H1 (cell line): ENCODE data around the gene TMEM174. TPM values are rescaled to one million over a fixed set of nuclear protein-coding genes. Genes with fewer than 3 reads are reported as not detected.

ENCODE experiments used
- CTCF ChIA-PET: fragments of 300-600 bp; sonication (Branson Sonifier 250); formaldehyde crosslinking; loops from one replicate; lab custom pipeline; 2021; ENCODE audit not compliant: partially characterized antibody; lab: Charles Lee
- POLR2A ChIA-PET: fragments of 300-600 bp; sonication (Branson Sonifier 250); formaldehyde crosslinking; loops from one replicate; lab custom pipeline; 2021; ENCODE audit warnings: inconsistent platforms; ENCODE audit not compliant: partially characterized antibody; lab: Charles Lee
- DNase-seq, 2 experiments: peaks; one replicate each; pipeline versions ENCODE4 v3.0.0 to v3.0.0-alpha.2; 2010 to 2022; ENCODE audit warnings: low spot score in 2 of 2, low read depth in 1 of 2, mixed read lengths in 1 of 2
- FAIRE-seq: peaks from 2 replicates; lab custom pipeline; 2011; peaks lifted over from hg19 to GRCh38; lab: Jason Lieb, UNC
- H2AFZ ChIP-seq: 2 replicates; pipeline ENCODE4 v1.8.1; 2012; ENCODE audit warnings: low read length, inconsistent platforms
- H2AK5ac ChIP-seq: 2 replicates; pipeline ENCODE4 v1.6.1; 2013; ENCODE audit warnings: low read depth, low read length
- H2BK120ac ChIP-seq: replicated peaks from 2 replicates; pipeline ENCODE3; 2013; ENCODE audit warnings: low read depth, low read length, inconsistent platforms
- H2BK12ac ChIP-seq: 2 replicates; pipeline ENCODE4 v1.6.1; 2013; ENCODE audit warnings: low read depth, low read length
- H2BK15ac ChIP-seq: 2 replicates; pipeline ENCODE4 v1.6.1; 2013; ENCODE audit warnings: low read length
- H2BK20ac ChIP-seq: 2 replicates; pipeline ENCODE4 v1.6.1; 2013; ENCODE audit warnings: low read length
- H2BK5ac ChIP-seq: 2 replicates; pipeline ENCODE4 v1.6.1; 2013; ENCODE audit warnings: low read depth, low read length
- H3K14ac ChIP-seq: 2 replicates; pipeline ENCODE4 v1.6.1; 2013; ENCODE audit warnings: inconsistent platforms; ENCODE audit not compliant: insufficient read length
- H3K18ac ChIP-seq: 2 replicates; pipeline ENCODE4 v1.6.1; 2013; ENCODE audit warnings: low read length; ENCODE audit errors: extremely low read depth
- H3K23ac ChIP-seq: 2 replicates; pipeline ENCODE4 v1.6.1; 2013; ENCODE audit warnings: inconsistent platforms; ENCODE audit not compliant: insufficient read length
- H3K23me2 ChIP-seq: 2 replicates; pipeline ENCODE4 v1.6.1; 2013; ENCODE audit warnings: low read depth, low read length
- H3K27ac ChIP-seq: 2 replicates; pipeline ENCODE4 v1.6.1; 2011; ENCODE audit warnings: low read depth, low read length, inconsistent platforms
- H3K27me3 ChIP-seq, 4 experiments: replicated peaks in 1 of 4; 1 replicate in 1 of 4; 2 replicates in 3 of 4; pipeline versions ENCODE4 v1.6.1 to v1.8.1; 2011 to 2013; ENCODE audit warnings: low read length in 3 of 4, mild to moderate bottlenecking in 3 of 4, inconsistent platforms in 2 of 4, mixed read lengths in 2 of 4, moderate library complexity in 1 of 4; ENCODE audit not compliant: control insufficient read depth in 3 of 4, insufficient read depth in 3 of 4; ENCODE audit errors: extremely low read depth in 1 of 4
- H3K36me3 ChIP-seq, 4 experiments: 2 replicates each; pipeline versions ENCODE4 v1.6.1 to v1.8.1; 2011 to 2013; ENCODE audit warnings: mild to moderate bottlenecking in 4 of 4, low read length in 3 of 4, moderate library complexity in 2 of 4, control low read depth in 1 of 4, inconsistent platforms in 1 of 4; ENCODE audit not compliant: insufficient read depth in 4 of 4, control insufficient read depth in 2 of 4
- H3K4ac ChIP-seq: replicated peaks from 2 replicates; pipeline ENCODE3; 2013; ENCODE audit warnings: low read length, low read depth, mixed read lengths, inconsistent platforms; ENCODE audit not compliant: insufficient read length
- H3K4me1 ChIP-seq, 4 experiments: replicated peaks in 1 of 4; 1 replicate in 1 of 4; 2 replicates in 3 of 4; pipeline versions ENCODE4 v1.6.1 to v1.8.1; 2011 to 2013; ENCODE audit warnings: low read length in 3 of 4, inconsistent platforms in 2 of 4, mixed read lengths in 1 of 4; ENCODE audit not compliant: insufficient read depth in 4 of 4, control insufficient read depth in 3 of 4
- H3K4me2 ChIP-seq, 2 experiments: 2 replicates each; pipeline versions ENCODE4 v1.6.1 to v1.8.1; 2011 to 2013; ENCODE audit warnings: low read depth in 2 of 2, low read length in 2 of 2, control low read depth in 1 of 2, inconsistent platforms in 1 of 2, mild to moderate bottlenecking in 1 of 2; ENCODE audit not compliant: insufficient read depth in 1 of 2
- H3K4me3 ChIP-seq, 4 experiments: fragments of 200-600, 300-600 bp in 1 of 4; sonication (generic), shearing (Covaris generic), sonication (Bioruptor Twin) in 1 of 4; 2 replicates each; pipeline versions ENCODE4 v1.5.1 to v1.8.1; 2011 to 2016; ENCODE audit warnings: low read length in 4 of 4, low read depth in 3 of 4, control low read depth in 2 of 4, inconsistent platforms in 2 of 4, mild to moderate bottlenecking in 2 of 4, mixed read lengths in 1 of 4, moderate library complexity in 1 of 4; ENCODE audit not compliant: insufficient read depth in 2 of 4; ENCODE audit errors: extremely low read depth in 1 of 4
- H3K56ac ChIP-seq: replicated peaks from 2 replicates; pipeline ENCODE3; 2013; ENCODE audit warnings: low read depth, mild to moderate bottlenecking, mixed read lengths, low read length, inconsistent platforms; ENCODE audit not compliant: insufficient read length
- H3K79me1 ChIP-seq: 2 replicates; pipeline ENCODE4 v1.6.1; 2013; ENCODE audit warnings: low read depth, low read length, control low read depth
- H3K79me2 ChIP-seq, 2 experiments: 2 replicates each; pipeline versions ENCODE4 v1.6.1 to v1.8.1; 2012 to 2013; ENCODE audit warnings: low read length in 2 of 2, mild to moderate bottlenecking in 2 of 2, inconsistent platforms in 1 of 2; ENCODE audit not compliant: insufficient read depth in 2 of 2, control insufficient read depth in 1 of 2
- H3K9ac ChIP-seq, 4 experiments: replicated peaks in 1 of 4; 1 replicate in 1 of 4; 2 replicates in 3 of 4; pipeline versions ENCODE4 v1.6.1 to v1.8.1; 2011 to 2013; ENCODE audit warnings: low read depth in 3 of 4, low read length in 3 of 4, control low read depth in 2 of 4, mild to moderate bottlenecking in 2 of 4, moderate library complexity in 2 of 4, inconsistent platforms in 1 of 4; ENCODE audit errors: extremely low read depth in 1 of 4
- H3K9me3 ChIP-seq, 2 experiments: 2 replicates each; pipeline versions ENCODE4 v1.6.1 to v1.8.1; 2012 to 2013; ENCODE audit warnings: mild to moderate bottlenecking in 2 of 2, moderate library complexity in 2 of 2, control low read depth in 1 of 2, inconsistent platforms in 1 of 2, low read depth in 1 of 2, low read length in 1 of 2, mixed read lengths in 1 of 2; ENCODE audit not compliant: insufficient read depth in 2 of 2
- H4K20me1 ChIP-seq, 2 experiments: replicated peaks in 1 of 2; 2 replicates each; pipeline versions ENCODE3 to v1.8.1; 2011 to 2013; ENCODE audit warnings: inconsistent platforms in 2 of 2, low read length in 2 of 2, mild to moderate bottlenecking in 1 of 2; ENCODE audit not compliant: insufficient read depth in 2 of 2, control insufficient read depth in 1 of 2
- H4K5ac ChIP-seq: 2 replicates; pipeline ENCODE4 v1.6.1; 2013; ENCODE audit warnings: low read length, low read depth, mixed read lengths, inconsistent platforms; ENCODE audit not compliant: insufficient read length
- H4K8ac ChIP-seq: 2 replicates; pipeline ENCODE4 v1.8.0; 2013; ENCODE audit warnings: mild to moderate bottlenecking, moderate library complexity, low read length, inconsistent platforms; ENCODE audit not compliant: insufficient read depth; ENCODE audit errors: extremely low read depth
- H4K91ac ChIP-seq: replicated peaks from 2 replicates; pipeline ENCODE3; 2013; ENCODE audit warnings: low read length, mixed read lengths, inconsistent platforms; ENCODE audit not compliant: insufficient read length
- ATF2 ChIP-seq: IDR thresholded peaks from 2 replicates; pipeline ENCODE4 v1.6.1; 2012; ENCODE audit warnings: low read length, inconsistent platforms
- BCL11A ChIP-seq, 2 experiments: IDR thresholded peaks; one replicate each; pipeline ENCODE4 v1.6.1; 2011; ENCODE audit warnings: low read depth in 2 of 2, low read length in 2 of 2, mild to moderate bottlenecking in 2 of 2
- CEBPB ChIP-seq: IDR thresholded peaks from 2 replicates; pipeline ENCODE4 v1.6.1; 2012; ENCODE audit warnings: low read depth, low read length
- KDM1A ChIP-seq: fragments of 200-600, 300-600 bp; sonication (generic); IDR thresholded peaks from 2 replicates; pipeline ENCODE4 v1.7.1; 2016; ENCODE audit warnings: mild to moderate bottlenecking, low read length, borderline replicate concordance
- KDM4A ChIP-seq: IDR thresholded peaks from one replicate; pipeline ENCODE4 v1.7.1; 2012; ENCODE audit warnings: low read depth, mild to moderate bottlenecking, moderate library complexity, low read length, inconsistent platforms; ENCODE audit not compliant: severe bottlenecking
- NANOG ChIP-seq: IDR thresholded peaks from 2 replicates; pipeline ENCODE4 v1.6.1; 2011; ENCODE audit warnings: low read length, low read depth, mild to moderate bottlenecking, inconsistent platforms; ENCODE audit not compliant: insufficient read depth, poor library complexity, severe bottlenecking
- POLR2A ChIP-seq, 2 experiments: IDR thresholded peaks; 1 replicate in 1 of 2; 2 replicates in 1 of 2; pipeline ENCODE4 v1.6.1; 2011; ENCODE audit warnings: low read depth in 2 of 2, low read length in 2 of 2, mild to moderate bottlenecking in 2 of 2; ENCODE audit errors: control extremely low read depth in 1 of 2
- RBBP5 ChIP-seq: IDR thresholded peaks from 2 replicates; pipeline ENCODE4 v1.7.1; 2012; ENCODE audit warnings: low read depth, mild to moderate bottlenecking, inconsistent platforms, low read length, moderate library complexity, borderline replicate concordance
- RNF2 ChIP-seq: fragments of 200-900, 300-1000 bp; sonication (generic); IDR thresholded peaks from 2 replicates; pipeline ENCODE4 v1.7.1; 2016; ENCODE audit warnings: borderline replicate concordance, low read depth, mild to moderate bottlenecking, antibody characterized with exemption, low read length; ENCODE audit not compliant: poor library complexity, severe bottlenecking; ENCODE audit errors: missing control alignments
- SIN3A ChIP-seq, 2 experiments: IDR thresholded peaks in 1 of 2; conservative IDR thresholded peaks in 1 of 2; 2 replicates each; pipeline ENCODE4 v1.6.1; 2011 to 2012; ENCODE audit warnings: low read length in 2 of 2, improper control_type of control experiment in 1 of 2, low read depth in 1 of 2, mild to moderate bottlenecking in 1 of 2
- SRF ChIP-seq: IDR thresholded peaks from 2 replicates; pipeline ENCODE4 v1.6.1; 2011; ENCODE audit warnings: mild to moderate bottlenecking, low read depth, low read length, moderate library complexity
- TAF1 ChIP-seq: IDR thresholded peaks from 2 replicates; pipeline ENCODE4 v1.6.1; 2011; ENCODE audit warnings: mild to moderate bottlenecking, low read depth, low read length
- WGBS, 2 experiments: shearing (Covaris generic) in 1 of 2; methylation state at CpG; one replicate each; pipeline versions ENCODE4 v1.1.6 to v1.1.7; 2013 to 2015; ENCODE audit warnings: low lambda C conversion rate in 2 of 2, mixed read lengths in 2 of 2, inconsistent platforms in 1 of 2, low coverage in 1 of 2, missing lambda C conversion rate in 1 of 2; ENCODE audit not compliant: insufficient replicate concordance in 2 of 2, insufficient coverage in 1 of 2, insufficient read length in 1 of 2; ENCODE audit errors: extremely low coverage in 1 of 2, missing lambda C conversion rate in 1 of 2; 5-methylcytosine and 5-hydroxymethylcytosine counted together
- polyA plus RNA-seq, 7 experiments: library from polyadenylated mRNA; depleted of rRNA in 3 of 7; stranded (reverse) in 5 of 7; unstranded in 2 of 7; fragments of >200 nt in 5 of 7; fragments of 200-250 nt in 2 of 7; gene quantifications; 1 replicate in 5 of 7; 2 replicates in 1 of 7; 4 replicates in 1 of 7; pipeline versions ENCODE4 v1.2.1 to v1.2.3, GENCODE V29; 2011 to 2013; ENCODE audit warnings: missing spikeins in 2 of 7, mixed read lengths in 2 of 7
- total RNA-seq: library from RNA; stranded (reverse); fragmentation: NEBNext Ultra II Directional; extraction: Animal tissue kit (Norgen Biotek cat#: 25700); gene quantifications from 2 replicates; pipeline ENCODE4 v1.2.1, GENCODE V29; 2021

The TMEM174 gene
- total and polyA plus RNA-seq, 2 of the 8 experiments (the other 6 are each of a cell fraction or from before 2014, with no cell fraction given) = not detected

- no peaks in the 10 kb centered on the region for H3K4me1 ChIP-seq
- H2BK15ac ChIP-seq = no peak overlapping the region
- H4K91ac ChIP-seq = no peak overlapping the region
- H3K27ac ChIP-seq = no peak overlapping the region
- no peak overlapping the region for H3K9ac ChIP-seq
- no peak overlapping the region for H2BK12ac ChIP-seq
- no peak overlapping the region for H4K8ac ChIP-seq
- H3K27me3 ChIP-seq = peaks cover 0 to 2% (median under 1%) of the 10 kb centered on the region in 4 experiments; a peak in 3 of 7 replicates
- no peak overlapping the region for H3K4ac ChIP-seq
- H3K4me3 ChIP-seq = no peak overlapping the region
- no peak overlapping the region for H4K5ac ChIP-seq
- H3K23ac ChIP-seq = no peak overlapping the region
- DNase-seq (no peak), FAIRE-seq (no peak)
- no peaks in the 10 kb centered on the region for H3K79me2 ChIP-seq
- ChIA-PET POLR2A (no interaction called here), CTCF (interaction anchor here (0.7 to 1.3 kb wide), 4 partner anchors 20 to 113 kb away, joined by 3 to 4 read pairs (median 3); no protein-coding TSS in a partner anchor)
- no peak overlapping the region for H2BK120ac ChIP-seq
- no peaks in the 10 kb centered on the region for H3K9me3 ChIP-seq
- no peak overlapping the region for H2BK5ac ChIP-seq
- no peak overlapping the region for H2BK20ac ChIP-seq
- H3K23me2 ChIP-seq = no peaks in the 10 kb centered on the region
- H3K14ac ChIP-seq = no peak overlapping the region
- 73% methylated on average over 1 of the region's 1 CpG; no CpG with 5 or more reads in 1 of the 2 experiments for WGBS, 2 experiments
- H4K20me1 ChIP-seq = no peaks in the 10 kb centered on the region
- no peak overlapping the region for H3K4me2 ChIP-seq
- H3K56ac ChIP-seq = no peak overlapping the region
- no peaks in the 10 kb centered on the region for H3K79me1 ChIP-seq
- H2AFZ ChIP-seq = no peak overlapping the region
- H3K18ac ChIP-seq = no peak overlapping the region
- no peaks in the 10 kb centered on the region for H3K36me3 ChIP-seq
- H2AK5ac ChIP-seq = no peak overlapping the region
- TF ChIP-seq SIN3A (conservative IDR thresholded peaks at IDR 0.05 in 1 of 2, IDR thresholded peaks at IDR 0.05 in 1 of 2; ENCODE audit: low read depth in 1 of 2, low read length in 2 of 2) = no peak
- no peak for TF ChIP-seq RNF2
- no peak for TF ChIP-seq SRF
- TF ChIP-seq TAF1 = no peak
- TF ChIP-seq ATF2 = no peak
- TF ChIP-seq CEBPB = no peak
- no peak for TF ChIP-seq RBBP5
- no peak for TF ChIP-seq KDM4A
- no peak for TF ChIP-seq POLR2A (IDR thresholded peaks at IDR 0.05; ENCODE audit: control extremely low read depth in 1 of 2, low read depth in 2 of 2, low read length in 2 of 2)
- TF ChIP-seq BCL11A (IDR thresholded peaks at IDR 0.05; ENCODE audit: low read depth in 2 of 2, low read length in 2 of 2) = no peak
- no peak for TF ChIP-seq KDM1A
- TF ChIP-seq NANOG = no peak
These were observed 23.2 kb downstream of the TMEM174 start for GRCh38 chr5:73196201-73196600.
